PC-9 (cell line): ENCODE measurements around the gene PLIN4.

ENCODE experiments used
- CTCF ChIP-seq: fragments of 200-600 bp; sonication (generic); conservative IDR thresholded peaks from 2 replicates; pipeline ENCODE4 v1.6.1; 2017; ENCODE audit warnings: mixed run types, antibody characterized with exemption, mild to moderate bottlenecking, moderate library complexity
- EZH2 ChIP-seq: fragments of 200-600 bp; sonication (generic); IDR thresholded peaks from 2 replicates; pipeline ENCODE4 v1.8.0; 2017; ENCODE audit warnings: antibody characterized with exemption, low read depth

- TF ChIP-seq EZH2: no peak
- no peak for TF ChIP-seq CTCF
Measured at GRCh38 chr19:4457654-4458395, 60.5 kb downstream of the PLIN4 start, which contains the start of gene UBXN6.
